Measurements from ENCODE around the gene ST3GAL3. TPM values are rescaled to one million over a fixed set of nuclear protein-coding genes. Genes with fewer than 3 reads are reported as not detected.

Gene ST3GAL3
- total and polyA plus RNA-seq, 10 of the 15 experiments (the other 5 are each of a cell fraction or from before 2014, with no cell fraction given): 1.2 to 19.3 (median 11.0) TPM

DNA sequence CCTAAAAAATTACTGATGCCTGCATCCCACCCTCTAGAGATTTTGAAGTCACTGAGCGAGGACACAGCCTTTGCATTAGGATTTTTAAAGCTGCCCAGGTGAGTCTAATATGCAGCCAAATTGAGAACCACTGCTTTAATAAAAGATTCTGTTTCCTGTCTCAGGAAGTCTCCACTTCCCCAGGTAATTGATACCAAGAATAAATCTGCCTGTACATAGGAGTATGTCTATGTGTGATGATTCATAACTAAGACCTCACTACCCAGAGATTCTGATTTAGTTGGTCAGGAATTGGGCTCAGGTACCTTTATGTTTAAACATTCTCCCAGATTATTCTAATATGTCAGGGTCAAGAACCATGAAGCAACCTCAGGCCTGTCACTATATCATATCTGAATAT, 117.5 kb downstream of the ST3GAL3 start (continued):
- TF ChIP-seq, protein P1, sequence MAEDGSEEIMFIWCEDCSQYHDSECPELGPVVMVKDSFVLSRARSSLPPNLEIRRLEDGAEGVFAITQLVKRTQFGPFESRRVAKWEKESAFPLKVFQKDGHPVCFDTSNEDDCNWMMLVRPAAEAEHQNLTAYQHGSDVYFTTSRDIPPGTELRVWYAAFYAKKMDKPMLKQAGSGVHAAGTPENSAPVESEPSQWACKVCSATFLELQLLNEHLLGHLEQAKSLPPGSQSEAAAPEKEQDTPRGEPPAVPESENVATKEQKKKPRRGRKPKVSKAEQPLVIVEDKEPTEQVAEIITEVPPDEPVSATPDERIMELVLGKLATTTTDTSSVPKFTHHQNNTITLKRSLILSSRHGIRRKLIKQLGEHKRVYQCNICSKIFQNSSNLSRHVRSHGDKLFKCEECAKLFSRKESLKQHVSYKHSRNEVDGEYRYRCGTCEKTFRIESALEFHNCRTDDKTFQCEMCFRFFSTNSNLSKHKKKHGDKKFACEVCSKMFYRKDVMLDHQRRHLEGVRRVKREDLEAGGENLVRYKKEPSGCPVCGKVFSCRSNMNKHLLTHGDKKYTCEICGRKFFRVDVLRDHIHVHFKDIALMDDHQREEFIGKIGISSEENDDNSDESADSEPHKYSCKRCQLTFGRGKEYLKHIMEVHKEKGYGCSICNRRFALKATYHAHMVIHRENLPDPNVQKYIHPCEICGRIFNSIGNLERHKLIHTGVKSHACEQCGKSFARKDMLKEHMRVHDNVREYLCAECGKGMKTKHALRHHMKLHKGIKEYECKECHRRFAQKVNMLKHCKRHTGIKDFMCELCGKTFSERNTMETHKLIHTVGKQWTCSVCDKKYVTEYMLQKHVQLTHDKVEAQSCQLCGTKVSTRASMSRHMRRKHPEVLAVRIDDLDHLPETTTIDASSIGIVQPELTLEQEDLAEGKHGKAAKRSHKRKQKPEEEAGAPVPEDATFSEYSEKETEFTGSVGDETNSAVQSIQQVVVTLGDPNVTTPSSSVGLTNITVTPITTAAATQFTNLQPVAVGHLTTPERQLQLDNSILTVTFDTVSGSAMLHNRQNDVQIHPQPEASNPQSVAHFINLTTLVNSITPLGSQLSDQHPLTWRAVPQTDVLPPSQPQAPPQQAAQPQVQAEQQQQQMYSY (CRISPR knock-in tag; IDR thresholded peaks at IDR 0.05): no peak
- TF ChIP-seq TARDBP (IDR thresholded peaks at IDR 0.05; ENCODE audit: borderline replicate concordance) (no peak), ZNF384 (IDR thresholded peaks at IDR 0.05; ENCODE audit: borderline replicate concordance, low read depth, low read length) (no peak), IRF5 (IDR thresholded peaks at IDR 0.05; ENCODE audit: borderline replicate concordance) (no peak), MTA2 (IDR thresholded peaks at IDR 0.05; ENCODE audit: low read depth) (no peak), ZBTB11 (CRISPR knock-in tag; IDR thresholded peaks at IDR 0.05) (no peak), IKZF1 (conservative IDR thresholded peaks at IDR 0.05) (no peak), FOXM1 (IDR thresholded peaks at IDR 0.05; ENCODE audit: low read depth, low read length) (no peak)

All from GM12878 (cell line).